Esophagus muscularis mucosa (tissue), 4 donors: Measurements from ENCODE around the gene ETV6.

Experiments used
- CTCF ChIP-seq, 3 experiments: fragments of 200-600 bp in 2 of 3; fragments of 450-650 bp in 1 of 3; sonication (generic) in 2 of 3; IDR thresholded peaks; one replicate each; pipeline ENCODE4 v1.5.1; 2017 to 2019; ENCODE audit warnings: antibody characterized with exemption in 3 of 3, mild to moderate bottlenecking in 2 of 3, moderate library complexity in 1 of 3
- EP300 ChIP-seq: sonication (generic); formaldehyde crosslinking; IDR thresholded peaks from one replicate; pipeline ENCODE4 v1.6.1; 2017; ENCODE audit warnings: antibody characterized with exemption
- POLR2A ChIP-seq: fragments of 450-650 bp; IDR thresholded peaks from one replicate; pipeline ENCODE4 v1.6.1; 2017; ENCODE audit warnings: antibody characterized with exemption, moderate library complexity, mild to moderate bottlenecking, low read depth
- POLR2AphosphoS5 ChIP-seq, 2 donors: sonication (generic); formaldehyde crosslinking; IDR thresholded peaks; one replicate each; pipeline ENCODE4 v1.6.1; 2017; ENCODE audit warnings: antibody characterized with exemption in 2 of 2

- TF ChIP-seq POLR2AphosphoS5 (IDR thresholded peaks at IDR 0.05) (no peak), EP300 (no peak), CTCF (IDR thresholded peaks at IDR 0.05) (no peak), POLR2A (no peak)
Measured at GRCh38 chr12:11667171-11667570, 17.7 kb downstream of the ETV6 start.
